Limb (tissue), 2 donors: ENCODE data around the gene PPP1R3F.
A peak's percentile ranks its signal among the peaks of the same experiment; 100 is the strongest.

Source experiments
- DNase-seq, 2 donors: peaks; one replicate each; pipeline ENCODE4 v3.0.0-alpha.2; 2016; ENCODE audit errors: extremely low spot score in 2 of 2

The PPP1R3F gene, protein sequence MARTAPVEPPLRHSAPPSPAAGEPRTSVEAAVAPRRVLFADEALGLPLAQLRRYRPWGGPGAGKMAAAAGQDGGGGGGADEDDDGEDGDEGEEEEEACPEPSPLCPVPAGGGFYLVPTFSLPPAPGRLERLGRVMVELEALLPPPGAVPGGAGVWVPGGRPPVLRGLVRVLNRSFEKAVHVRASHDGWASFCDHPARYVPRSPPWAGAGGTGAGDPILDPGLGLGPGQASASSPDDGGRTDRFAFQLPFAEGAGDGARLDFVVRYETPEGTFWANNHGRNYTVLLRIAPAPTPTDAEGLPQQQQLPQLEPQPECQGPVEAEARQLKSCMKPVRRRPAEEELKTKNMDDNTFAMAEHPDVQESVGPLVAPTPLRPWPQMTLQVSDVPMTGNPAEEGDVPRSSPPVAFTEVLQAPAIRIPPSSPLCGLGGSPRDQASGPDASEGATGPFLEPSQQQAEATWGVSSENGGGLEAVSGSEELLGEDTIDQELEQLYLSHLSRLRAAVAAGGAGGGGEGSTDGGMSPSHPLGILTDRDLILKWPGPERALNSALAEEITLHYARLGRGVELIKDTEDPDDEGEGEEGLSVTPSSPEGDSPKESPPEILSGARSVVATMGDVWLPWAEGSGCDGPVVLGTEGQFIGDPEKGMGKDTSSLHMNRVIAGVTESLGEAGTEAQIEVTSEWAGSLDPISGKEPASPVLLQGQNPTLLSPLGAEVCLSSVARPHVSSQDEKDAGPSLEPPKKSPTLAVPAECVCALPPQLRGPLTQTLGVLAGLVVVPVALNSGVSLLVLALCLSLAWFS

GRCh38 chrX:49269767-49270248 is at the start of gene PPP1R3F:
TSS of gene PPP1R3F (plus strand) at chrX:49269793. CDS start at chrX:49269870, 77 bp downstream.
- DNase-seq = no peak

GRCh38 chrX:49220100-49220499 is 49.5 kb upstream of the PPP1R3F start:
- DNase-seq = no peak

GRCh38 chrX:49221868-49222267 is 47.7 kb upstream of the PPP1R3F start:
- no peak for DNase-seq

DNA sequence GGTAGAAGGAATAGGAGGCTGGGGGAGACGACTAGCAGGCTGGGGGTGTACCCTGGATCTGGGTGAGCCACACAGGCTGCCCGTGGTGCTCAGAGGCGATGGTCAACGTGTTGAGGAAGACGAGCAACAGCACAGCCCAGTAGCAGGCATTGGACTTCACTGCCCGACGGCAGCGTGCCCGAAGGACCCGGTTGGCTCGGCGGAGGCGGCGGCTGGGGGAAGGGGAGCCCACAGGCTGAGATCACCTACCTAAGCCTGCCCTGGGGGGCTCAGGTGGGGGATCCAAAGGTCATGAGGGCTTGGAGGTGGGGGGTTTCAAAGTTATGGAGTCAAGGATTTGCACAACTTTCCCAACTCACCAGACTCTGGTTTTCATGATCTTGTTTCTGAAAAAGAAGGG is 43.7 kb upstream of the PPP1R3F start:
- no peak for DNase-seq

DNA sequence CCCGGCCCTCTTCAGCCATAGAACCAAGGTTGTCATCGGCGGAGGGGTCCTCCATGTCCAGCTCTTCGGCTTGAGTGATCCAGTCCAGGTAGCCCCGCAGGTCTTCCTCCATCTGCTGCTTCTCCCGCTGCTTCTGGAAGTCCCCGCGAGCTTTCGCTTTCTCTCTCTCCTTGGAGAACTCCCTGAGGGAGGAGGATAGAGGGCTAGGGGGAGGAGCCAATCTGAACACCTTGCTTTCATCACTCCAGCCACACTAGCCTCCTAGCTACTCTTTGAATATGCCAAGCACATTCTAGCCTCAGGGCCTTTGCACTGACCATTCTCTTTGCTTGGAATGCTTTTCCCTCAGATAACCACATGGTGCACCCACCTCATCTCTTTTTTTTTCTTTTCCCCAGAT is 42.6 kb upstream of the PPP1R3F start:
- no peak for DNase-seq

GRCh38 chrX:49227726-49228125 is 41.9 kb upstream of the PPP1R3F start:
- no peak for DNase-seq

DNA sequence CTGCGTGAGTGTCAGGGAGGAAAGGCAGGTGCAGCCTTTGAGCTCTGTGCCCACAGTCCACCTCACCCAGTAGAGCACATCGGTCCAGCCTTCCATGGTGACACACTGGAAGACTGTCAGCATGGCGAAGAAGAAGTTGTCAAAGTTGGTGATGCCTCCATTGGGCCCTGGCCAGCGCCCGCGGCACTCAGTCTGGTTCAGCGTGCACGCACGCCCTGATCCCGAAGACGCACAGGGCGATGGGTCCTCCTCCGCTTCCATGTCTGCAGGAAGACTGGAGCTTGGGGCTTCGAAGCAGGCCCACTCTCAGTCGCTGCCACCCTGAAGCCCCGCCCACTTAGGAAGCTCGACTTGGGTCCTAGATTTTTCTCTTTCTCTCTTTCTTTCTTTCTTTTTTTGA is 41.4 kb upstream of the PPP1R3F start:
- no peak for DNase-seq

- DNase-seq = peak in 1 of 2 donors; percentile 44
These were observed 38.9 kb upstream of the PPP1R3F start for GRCh38 chrX:49230500-49231232.

GRCh38 chrX:49231333-49232000 is 38.1 kb upstream of the PPP1R3F start:
- DNase-seq = no peak

DNA sequence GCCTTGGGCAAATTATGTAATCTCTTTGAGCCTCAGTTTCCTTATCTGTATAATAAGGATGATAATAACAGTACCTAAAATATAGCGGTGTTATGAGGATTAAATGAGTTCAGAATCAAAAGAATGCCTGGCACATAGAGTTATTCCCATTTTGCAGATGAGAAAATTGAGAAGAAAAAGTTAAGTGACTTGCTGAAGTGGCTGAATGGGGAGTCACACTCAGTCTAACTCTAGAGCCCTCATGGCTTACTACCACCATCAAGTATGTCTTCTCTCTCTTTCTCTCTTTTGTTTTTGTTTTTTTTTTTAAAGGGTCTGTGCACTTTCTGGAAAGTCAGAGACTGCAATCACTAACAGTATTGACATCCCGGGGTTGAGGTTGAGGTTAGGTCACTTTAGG is 37.1 kb upstream of the PPP1R3F start:
- no peak for DNase-seq

- DNase-seq = no peak
These were observed 36.4 kb upstream of the PPP1R3F start, which contains the start of gene CACNA1F for GRCh38 chrX:49233176-49233575. TSS of gene CACNA1F (minus strand) at chrX:49233340. CDS start at chrX:49233309, 31 bp downstream.

GRCh38 chrX:49233887-49234555 is 35.6 kb upstream of the PPP1R3F start:
- no peak for DNase-seq

DNA sequence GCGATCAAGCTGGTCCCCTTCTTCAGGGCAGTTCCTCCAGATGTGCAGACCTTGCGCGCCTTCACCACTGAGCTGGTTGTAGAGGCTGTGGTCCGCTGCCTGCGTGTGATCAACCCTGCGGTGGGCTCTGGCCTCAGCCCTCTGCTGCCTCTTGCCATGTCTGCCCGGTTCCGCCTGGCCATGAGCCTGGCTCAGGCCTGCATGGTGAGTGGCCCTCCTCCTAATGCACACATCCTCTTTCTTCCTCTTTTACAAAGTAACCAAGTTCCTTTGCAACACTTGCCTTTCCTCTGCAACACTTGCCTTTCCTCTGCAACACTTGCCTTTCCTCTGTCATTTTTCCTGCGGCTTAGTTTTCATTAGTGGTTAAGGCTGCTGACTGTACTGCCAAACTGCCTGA is 32.5 kb upstream of the PPP1R3F start:
- no peak for DNase-seq

DNA sequence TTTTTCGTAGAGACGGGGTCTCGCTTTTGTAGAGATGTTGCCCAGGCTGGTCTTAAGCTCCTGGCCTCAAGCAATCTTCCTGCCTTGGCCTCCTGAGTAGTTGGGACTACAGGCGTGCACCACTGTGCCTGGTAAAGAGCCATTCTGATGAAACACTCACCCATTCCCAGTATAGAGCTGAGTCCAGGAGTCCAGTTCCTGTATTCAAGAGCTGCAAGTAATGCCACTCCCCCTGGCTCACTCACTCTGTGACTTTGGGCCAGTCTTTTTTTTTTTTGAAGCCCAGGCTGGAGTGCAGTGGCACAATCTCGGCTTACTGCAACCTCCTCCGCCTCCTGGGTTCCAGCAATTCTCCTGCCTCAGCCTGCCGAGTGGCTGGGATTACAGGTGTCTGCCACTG is 30.9 kb upstream of the PPP1R3F start:
- no peak for DNase-seq

DNA sequence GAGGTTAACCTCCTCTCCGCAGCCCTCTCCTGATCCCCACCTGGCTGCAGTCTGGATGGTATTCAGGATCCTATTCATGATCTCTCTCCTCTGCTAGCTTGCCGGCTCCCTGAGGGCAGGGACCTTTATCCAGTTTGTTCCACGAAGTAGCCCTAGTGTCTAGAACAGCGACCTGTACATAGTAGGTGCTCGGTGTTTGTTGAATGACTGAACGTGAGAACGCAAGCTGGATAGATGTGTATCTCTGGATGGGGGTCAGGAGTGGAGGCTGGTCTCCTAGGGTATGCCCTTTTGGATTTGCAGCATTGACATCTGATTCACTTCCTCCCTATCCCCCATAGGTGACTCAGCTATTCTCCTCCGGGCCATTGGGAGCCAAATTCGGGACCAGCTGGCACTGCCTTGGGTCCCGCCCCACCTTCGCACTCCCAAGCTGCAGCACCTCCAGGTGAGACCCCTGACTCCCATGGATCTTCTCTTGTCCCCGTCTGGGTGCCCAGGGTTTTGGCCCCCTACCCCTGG is 27.0 kb upstream of the PPP1R3F start:
- no peak for DNase-seq

DNA sequence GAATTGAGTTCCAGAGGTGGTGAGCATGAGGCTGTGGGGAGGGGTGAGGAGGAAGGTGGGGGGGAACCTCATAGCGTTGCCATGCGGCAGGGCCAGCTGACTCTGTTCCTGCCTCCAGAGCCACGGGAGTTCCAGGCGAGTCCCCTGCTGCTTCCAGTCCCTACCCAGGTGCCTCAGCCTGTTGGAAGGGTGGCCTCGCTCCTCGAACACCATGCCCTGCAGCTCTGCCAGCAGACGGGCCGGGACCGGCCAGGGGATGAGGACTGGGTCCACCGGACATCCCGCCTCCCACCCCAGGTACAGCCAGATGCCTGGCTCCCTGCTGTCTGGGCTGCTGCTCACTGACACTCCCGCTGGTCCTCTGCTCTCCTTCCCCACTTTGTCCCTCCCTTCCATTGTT is 26.4 kb upstream of the PPP1R3F start:
- DNase-seq = no peak

DNA sequence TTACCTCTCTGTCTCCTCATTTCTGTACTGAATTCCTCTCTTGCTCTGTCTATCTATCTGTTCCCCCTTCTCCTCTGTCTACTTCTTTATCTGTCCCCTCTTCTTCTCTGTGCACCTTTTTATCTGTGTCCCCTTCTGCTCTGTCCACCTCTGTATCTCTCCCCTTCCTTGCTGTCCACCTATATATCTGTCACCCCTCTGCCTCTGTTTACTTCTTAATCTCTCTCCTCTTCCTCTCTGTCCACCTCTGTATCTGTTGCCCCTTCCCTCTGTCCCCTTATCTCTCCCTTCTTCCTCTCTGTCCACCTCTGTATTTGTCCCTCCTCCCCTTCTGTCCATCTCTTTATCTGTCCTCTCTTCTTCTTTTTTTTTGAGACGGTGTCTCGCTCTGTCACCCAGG is 25.4 kb upstream of the PPP1R3F start:
- DNase-seq = no peak

DNA sequence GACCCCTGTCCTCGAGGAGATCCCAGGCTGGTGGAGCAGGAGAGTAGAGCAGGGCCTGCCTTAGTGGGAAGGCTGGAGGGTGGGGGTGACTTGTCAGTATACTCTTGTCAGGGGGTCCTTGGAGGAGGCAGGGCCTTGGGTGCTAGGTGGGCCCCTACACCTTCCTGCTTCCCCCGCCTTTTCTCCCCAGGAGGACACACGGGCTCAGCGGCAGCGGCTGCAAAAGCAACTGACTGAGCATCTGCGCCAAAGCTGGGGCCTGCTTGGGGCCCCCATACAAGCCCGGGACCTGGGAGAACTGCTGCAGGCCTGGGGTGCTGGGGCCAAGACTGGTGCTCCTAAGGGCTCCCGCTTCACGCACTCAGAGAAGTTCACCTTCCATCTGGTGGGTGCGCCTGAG is 23.1 kb upstream of the PPP1R3F start:
- DNase-seq = no peak

DNA sequence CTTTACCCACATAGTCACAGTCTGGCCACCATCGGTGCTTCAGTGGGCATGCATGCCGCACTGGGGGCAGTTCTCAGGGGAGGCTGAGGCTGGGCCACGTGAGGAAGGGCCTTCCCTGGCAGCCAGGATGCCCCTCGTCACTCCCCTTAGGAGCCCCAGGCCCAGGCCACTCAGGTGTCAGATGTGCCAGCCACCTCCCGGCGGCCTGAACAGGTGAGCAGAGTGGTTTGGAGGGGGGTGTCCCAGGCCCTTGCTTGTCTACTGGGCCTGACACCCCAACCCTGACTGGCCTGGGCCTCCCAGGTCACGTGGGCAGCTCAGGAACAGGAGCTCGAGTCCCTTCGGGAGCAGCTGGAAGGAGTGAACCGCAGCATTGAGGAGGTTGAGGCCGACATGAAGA is 22.2 kb upstream of the PPP1R3F start:
- DNase-seq = no peak
